Activated CD8-positive, alpha-beta memory T cell treated with anti-CD3 and anti-CD28 coated beads for 24 hours (primary cell): ENCODE data around the gene SLC5A4.
"Not testable (repeated sequence)": the region's sequence is repeated elsewhere in the genome, so short reads cannot be mapped to it uniquely, and the experiment has no call there.

ENCODE experiments used
- DNase-seq: peaks from one replicate; pipeline ENCODE4 v3.0.0-alpha.2; 2020

SLC5A4 gene

GRCh38 chr22:32199341-32199740 lies 55.8 kb downstream of the SLC5A4 start:
- no peak for DNase-seq

GRCh38 chr22:32197553-32198226 lies 57.5 kb downstream of the SLC5A4 start:
- DNase-seq = not testable (repeated sequence)

GRCh38 chr22:32195900-32196299 lies 59.2 kb downstream of the SLC5A4 start:
- DNase-seq = not testable (repeated sequence)

GRCh38 chr22:32193346-32193745 lies 61.8 kb downstream of the SLC5A4 start:
- not testable (repeated sequence) for DNase-seq

GRCh38 chr22:32191021-32191420 lies 64.1 kb downstream of the SLC5A4 start:
- not testable (repeated sequence) for DNase-seq

GRCh38 chr22:32185821-32186220 lies 69.3 kb downstream of the SLC5A4 start:
- no peak for DNase-seq

GRCh38 chr22:32183625-32184024 lies 71.5 kb downstream of the SLC5A4 start:
- DNase-seq = no peak

- DNase-seq = no peak
Observed at GRCh38 chr22:32181043-32181442, 74.1 kb downstream of the SLC5A4 start.

- no peak for DNase-seq
Observed at GRCh38 chr22:32177221-32177765, 77.9 kb downstream of the SLC5A4 start.

- DNase-seq = no peak
Observed at GRCh38 chr22:32175683-32176644, 79.2 kb downstream of the SLC5A4 start.

GRCh38 chr22:32175115-32175514 lies 80.0 kb downstream of the SLC5A4 start:
- no peak for DNase-seq
